CD4-positive, alpha-beta T cell treated with Interleukin-15 for 1 hour (primary cell): ENCODE results near the gene PBRM1.
"Not testable (repeated sequence)": the region's sequence is repeated elsewhere in the genome, so short reads cannot be mapped to it uniquely, and the experiment has no call there.

Source experiments
- DNase-seq: peaks from one replicate; pipeline ENCODE4 v3.0.0-alpha.2; 2020

PBRM1 gene

DNA sequence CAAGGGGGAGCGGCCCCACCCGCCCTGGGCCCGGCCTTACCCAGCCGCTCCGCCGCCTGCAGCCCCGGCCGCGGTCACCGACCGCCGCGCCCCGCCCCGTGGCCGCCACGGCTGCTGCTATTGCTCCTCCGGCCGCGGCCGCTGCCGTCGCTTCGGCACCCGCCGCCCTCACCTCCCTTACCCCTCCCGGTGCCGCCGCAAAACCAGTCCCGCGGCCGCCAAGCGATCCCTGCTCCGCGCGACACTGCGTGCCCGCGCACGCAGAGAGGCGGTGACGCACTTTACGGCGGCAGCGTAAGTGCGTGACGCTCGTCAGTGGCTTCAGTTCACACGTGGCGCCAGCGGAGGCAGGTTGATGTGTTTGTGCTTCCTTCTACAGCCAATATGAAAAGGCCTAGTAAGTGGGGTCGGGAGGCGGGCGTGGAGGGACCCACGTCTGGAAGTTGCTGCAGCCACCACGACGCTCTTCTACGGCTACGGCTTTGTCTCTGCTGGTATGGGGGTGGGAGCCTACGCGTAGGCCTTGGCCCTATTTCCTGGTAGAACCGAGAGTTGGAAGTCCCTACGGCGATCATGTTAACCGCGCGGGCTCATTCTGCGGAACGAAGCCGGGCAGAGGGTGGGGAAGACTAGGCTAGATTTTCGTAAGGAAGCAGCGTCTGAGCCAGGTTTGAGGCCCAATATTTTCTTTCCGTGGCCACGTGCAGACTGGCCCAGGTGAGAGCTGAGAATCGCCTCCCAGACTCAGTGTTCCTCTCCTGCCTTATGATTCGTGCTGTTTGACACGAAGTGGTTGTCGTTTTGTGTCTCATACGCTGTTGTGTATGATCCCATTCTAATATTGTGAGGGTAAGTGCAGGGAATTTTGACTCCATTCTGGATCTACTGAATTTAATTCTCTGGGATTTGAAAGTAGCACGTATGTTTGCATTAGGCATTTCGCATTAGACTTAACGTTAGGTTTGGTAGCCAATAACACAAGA lies at the start of gene PBRM1, which contains the start of gene GNL3:
Gene PBRM1 (minus strand): TSS at position 205 of the 983 bp plus-strand sequence.
Gene GNL3 (plus strand): TSS at position 324 of the 983 bp plus-strand sequence. CDS start 61 bp downstream, at position 385.
- DNase-seq: peak; percentile 94

- no peak for DNase-seq
Measured at GRCh38 chr3:52733256-52733891, 47.7 kb upstream of the PBRM1 start.

DNA sequence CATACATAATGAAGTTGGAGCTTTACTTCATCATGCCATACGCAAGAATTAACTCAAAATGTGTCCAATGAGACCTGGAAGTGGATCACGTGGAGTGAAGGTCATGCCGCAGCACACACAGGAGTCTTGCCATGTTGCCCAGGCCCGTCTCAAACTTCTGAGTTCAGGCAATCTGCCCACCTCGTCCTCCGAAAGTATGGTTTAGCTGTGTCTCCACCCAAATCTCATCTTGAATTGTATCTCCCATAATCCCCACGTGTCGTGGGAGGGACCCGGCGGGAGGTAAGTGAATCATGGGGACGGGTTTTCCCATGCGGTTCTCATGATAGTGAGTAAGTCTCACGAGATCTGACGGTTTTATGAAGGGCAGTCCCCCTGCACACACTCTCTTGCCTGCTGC lies 45.9 kb upstream of the PBRM1 start:
- no peak for DNase-seq

- no peak for DNase-seq
Measured at GRCh38 chr3:52730681-52731080, 45.0 kb upstream of the PBRM1 start.

GRCh38 chr3:52728753-52729152 lies 43.0 kb upstream of the PBRM1 start:
- not testable (repeated sequence) for DNase-seq

GRCh38 chr3:52724511-52724910 lies 38.8 kb upstream of the PBRM1 start:
- DNase-seq: no peak

GRCh38 chr3:52723935-52724334 lies 38.2 kb upstream of the PBRM1 start:
- DNase-seq: no peak

DNA sequence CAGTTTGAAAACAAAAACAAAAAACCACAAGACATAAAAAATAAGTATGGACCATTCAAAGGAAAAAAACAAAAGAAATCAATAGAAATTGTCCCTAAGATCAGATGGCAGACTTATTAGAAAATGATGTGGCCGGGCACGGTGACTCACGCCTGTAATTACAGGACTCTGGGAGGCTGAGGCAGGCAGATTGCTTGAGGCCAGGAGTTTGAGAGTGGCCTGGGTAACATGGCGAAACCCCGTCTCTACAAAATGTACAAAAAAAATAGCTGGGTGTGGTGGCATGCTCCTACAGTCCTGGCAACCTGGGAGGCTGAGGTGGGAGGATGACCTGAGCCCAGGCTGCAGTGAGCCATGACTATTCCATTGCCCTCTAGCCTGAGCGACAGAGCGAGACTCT lies 36.8 kb upstream of the PBRM1 start:
- no peak for DNase-seq

DNA sequence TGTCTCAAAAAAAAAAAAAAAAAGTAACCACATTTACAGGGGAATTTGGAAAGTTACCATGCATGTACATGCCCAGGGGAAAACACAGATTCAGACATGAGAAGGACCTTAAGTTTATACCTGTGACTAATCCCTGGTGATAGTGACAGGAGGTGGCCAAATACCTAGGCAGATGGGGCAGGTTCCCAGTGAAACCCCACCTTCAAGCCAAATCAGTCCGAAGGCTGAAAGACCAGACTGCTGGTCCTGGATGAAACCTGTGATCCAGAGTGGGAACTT lies 36.0 kb upstream of the PBRM1 start:
- no peak for DNase-seq

GRCh38 chr3:52721002-52721729 lies 35.5 kb upstream of the PBRM1 start:
- DNase-seq: peak; percentile 27

- no peak for DNase-seq
Measured at GRCh38 chr3:52719618-52720017, 33.9 kb upstream of the PBRM1 start.

DNA sequence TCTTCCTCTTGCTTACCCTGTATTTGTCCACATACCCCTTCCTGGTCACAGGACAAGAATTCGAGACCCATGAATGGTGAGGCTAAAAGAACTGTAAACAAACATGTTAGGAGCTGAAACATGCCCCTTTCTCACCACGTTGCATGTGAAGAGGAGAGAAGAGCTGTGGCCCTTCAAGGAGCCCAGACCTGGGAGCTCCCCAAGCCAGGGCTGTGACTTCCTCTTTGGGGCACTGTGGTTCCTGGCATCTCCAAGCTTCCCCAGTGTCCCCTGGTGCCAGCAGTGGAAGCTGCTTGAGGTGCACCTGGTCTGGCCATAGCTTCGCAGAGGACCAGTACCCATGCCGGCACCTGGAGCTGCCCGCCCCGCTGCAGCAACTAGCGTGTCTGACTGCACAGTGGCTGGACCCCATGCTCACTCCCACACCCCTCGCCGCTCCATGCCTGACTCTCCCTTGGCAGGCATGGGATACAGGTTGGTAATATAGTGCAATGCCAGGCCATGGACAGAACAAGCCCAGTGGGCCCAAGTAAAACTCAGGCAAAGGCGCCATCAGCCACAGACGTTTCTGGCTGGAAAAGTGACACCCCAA lies 30.1 kb upstream of the PBRM1 start:
- DNase-seq: no peak

- DNase-seq: no peak
Measured at GRCh38 chr3:52714335-52715302, 28.9 kb upstream of the PBRM1 start.

DNA sequence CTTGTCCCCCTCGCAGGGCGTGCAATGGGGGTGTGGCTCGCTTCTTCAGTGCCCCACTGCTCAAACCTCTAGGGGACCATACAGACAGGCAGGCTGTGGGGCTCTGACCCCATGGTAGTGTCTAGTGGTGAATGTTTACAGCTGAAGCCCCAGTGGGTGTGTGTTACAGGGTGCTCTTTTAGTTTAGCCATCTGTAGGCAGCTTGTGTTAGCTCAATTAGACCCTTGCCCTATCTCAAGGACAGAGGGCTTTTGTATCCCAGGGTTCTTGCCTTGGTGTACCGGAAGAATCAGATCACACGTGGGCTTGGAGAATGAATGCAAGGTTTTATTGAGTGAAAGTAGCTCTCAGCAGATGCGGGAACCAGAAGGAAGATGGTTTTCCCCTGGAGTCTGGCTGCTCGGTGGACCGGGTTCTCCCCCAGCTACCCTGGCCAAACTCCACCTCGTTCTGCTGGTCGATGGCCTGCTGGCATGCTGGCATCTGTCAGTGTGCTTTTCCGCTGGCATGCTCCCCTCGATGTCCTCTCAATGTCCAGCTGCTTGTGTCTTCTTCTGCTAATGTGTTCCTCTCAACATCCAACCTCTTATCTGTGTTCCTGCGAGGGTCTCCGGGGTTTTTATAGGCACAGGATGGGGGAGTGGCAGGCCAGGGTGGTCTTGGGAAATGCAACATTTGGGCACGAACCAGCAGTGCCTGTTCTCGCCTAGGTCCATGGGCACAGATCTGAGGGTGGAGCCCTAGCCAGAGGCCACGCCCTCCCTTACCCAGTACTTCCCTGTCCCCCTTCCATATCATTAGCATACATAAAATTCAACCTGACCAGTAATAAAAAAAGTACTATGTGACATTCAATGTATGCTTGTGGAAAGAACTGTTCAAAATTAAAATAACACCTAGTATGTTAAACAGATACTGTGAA lies 26.8 kb upstream of the PBRM1 start:
- DNase-seq: no peak

DNA sequence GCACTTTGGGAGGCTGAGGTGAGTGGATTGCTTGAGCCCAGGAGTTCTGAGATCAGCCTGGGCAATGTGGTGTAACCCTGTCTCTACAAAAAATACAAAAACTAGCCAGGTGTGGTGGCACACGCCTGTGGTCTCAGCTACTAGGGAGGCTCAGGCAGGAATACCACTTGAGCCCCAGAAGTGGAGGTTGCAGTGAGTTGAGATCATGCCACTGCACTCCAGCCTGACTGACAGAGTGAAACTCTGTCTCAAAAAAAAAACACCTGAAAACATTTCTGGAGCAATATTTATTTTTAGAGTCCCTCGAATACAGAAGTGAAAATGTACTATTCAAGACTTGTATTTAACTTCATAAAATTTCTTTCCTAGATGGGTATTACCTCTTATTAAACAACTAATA lies 24.8 kb upstream of the PBRM1 start:
- no peak for DNase-seq

DNA sequence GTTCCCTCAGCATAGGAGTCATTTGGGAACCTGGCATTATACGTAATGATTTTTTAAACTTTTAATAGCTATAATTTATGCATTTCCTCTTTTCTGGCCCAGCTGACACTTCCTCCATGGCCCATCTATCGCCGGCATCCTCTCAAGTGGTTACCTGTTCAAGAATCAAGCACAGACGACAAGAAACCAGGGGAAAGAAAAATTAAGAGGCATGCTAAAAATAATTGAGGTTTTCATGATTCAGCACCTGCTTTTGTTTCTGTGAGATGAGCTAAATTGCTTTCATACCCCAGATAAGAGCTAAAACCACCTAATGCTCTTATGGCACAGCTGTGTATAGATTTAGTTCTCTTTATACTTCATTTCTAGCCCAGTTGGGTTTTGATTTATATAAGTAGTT lies 21.9 kb upstream of the PBRM1 start:
- DNase-seq: no peak

DNA sequence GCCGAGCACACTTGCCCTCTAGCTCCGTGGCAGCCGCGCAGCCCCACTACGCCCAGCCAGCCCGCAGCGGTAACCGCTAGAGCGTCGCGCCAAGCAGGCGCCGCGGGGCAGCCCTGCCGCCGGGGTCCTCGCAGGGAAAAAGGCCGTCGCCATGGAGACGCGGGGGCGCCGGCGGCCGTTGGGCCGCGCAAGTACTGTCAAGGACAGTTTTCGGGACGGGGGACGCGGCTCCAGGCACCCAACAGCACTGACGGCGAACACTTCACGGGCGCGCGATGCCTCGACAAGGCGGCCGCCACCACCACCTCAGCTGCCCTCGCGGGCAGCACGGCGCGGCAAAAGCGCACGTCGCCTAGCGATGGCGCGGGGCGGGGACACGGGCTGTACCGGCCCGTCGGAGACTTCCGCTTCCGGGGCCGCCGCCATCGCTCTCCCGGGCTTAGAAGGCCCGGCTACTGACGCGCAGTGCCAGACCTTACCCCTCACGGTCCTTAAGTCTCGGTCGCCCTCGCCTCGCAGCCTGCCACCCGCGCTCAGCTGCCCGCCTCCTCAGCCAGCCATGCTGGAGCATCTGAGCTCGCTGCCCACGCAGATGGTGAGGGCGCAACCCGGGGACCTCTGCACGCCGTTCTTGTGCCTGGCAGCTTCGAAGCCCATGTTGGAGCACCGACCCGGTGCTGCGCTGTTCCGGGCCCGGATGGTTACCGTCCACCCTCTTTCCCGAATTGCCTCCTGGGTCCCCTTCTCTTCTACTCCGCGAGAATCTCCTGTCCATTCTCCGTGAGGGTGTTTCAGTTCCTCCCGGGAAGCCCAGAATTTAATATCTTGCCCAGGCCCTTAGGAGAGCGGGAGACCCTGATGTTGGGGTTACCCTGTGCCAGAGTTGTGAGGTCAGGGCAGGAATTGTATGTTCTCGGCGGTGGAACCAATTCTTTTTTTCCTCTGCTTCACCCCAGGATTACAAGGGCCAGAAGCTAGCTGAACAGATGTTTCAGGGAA lies 20.3 kb upstream of the PBRM1 start, which contains the start of the genes GLT8D1 and SPCS1:
Gene GLT8D1 (minus strand): TSS at position 104 of the 999 bp plus-strand sequence. CDS start 5,331 bp downstream, outside the sequence.
Gene SPCS1 (plus strand): TSS at position 419 of the 999 bp plus-strand sequence. CDS start 141 bp downstream, at position 560.
- DNase-seq: peak; percentile 85

GRCh38 chr3:52705438-52705687 lies 19.6 kb upstream of the PBRM1 start:
- no peak for DNase-seq
